NT2/D1 (cell line): Measurements from ENCODE around the gene TRABD.

Source experiments
- SUZ12 ChIP-seq: IDR thresholded peaks from 2 replicates; pipeline ENCODE4 v1.6.1; 2011; ENCODE audit not compliant: insufficient read length, insufficient read depth; ENCODE audit errors: extremely low read depth
- YY1 ChIP-seq: IDR thresholded peaks from 2 replicates; pipeline ENCODE4 v1.6.1; 2011; ENCODE audit not compliant: insufficient read length, insufficient read depth
- ZNF274 ChIP-seq: IDR thresholded peaks from 2 replicates; pipeline ENCODE4 v1.6.1; 2011; ENCODE audit warnings: mild to moderate bottlenecking, low read depth, low read length

- TF ChIP-seq YY1 (no peak), ZNF274 (no peak), SUZ12 (no peak)
These were observed 53.0 kb downstream of the TRABD start for GRCh38 chr22:50238755-50239154.
